HepG2 (cell line): Measurements from ENCODE around the gene RAD21L1. TPM values are rescaled to one million over a fixed set of nuclear protein-coding genes. Genes with fewer than 3 reads are reported as not detected.

ENCODE experiments used
- CEBPG ChIP-seq: IDR thresholded peaks from 2 replicates; pipeline ENCODE4 v1.6.1; 2016
- FUBP1 ChIP-seq: sonication (generic); formaldehyde crosslinking; IDR thresholded peaks from 2 replicates; pipeline ENCODE4 v1.5.1; 2020; ENCODE audit warnings: missing genetic modification reagents, mild to moderate bottlenecking, borderline replicate concordance
- HNRNPLL ChIP-seq: fragments of 200-400 bp; formaldehyde crosslinking; IDR thresholded peaks from 2 replicates; pipeline ENCODE4 v1.6.1; 2017; ENCODE audit warnings: mild to moderate bottlenecking, low read depth, low read length; ENCODE audit not compliant: poor library complexity, severe bottlenecking
- JUN ChIP-seq: sonication (generic); formaldehyde crosslinking; IDR thresholded peaks from 2 replicates; pipeline ENCODE4 v1.4.0; 2020; ENCODE audit warnings: mild to moderate bottlenecking, missing genetic modification reagents
- KDM6A ChIP-seq: IDR thresholded peaks from 2 replicates; pipeline ENCODE4 v1.6.1; 2016; ENCODE audit warnings: low read depth
- MAZ ChIP-seq, 2 experiments: sonication (generic) in 1 of 2; formaldehyde crosslinking in 1 of 2; IDR thresholded peaks; 2 replicates each; pipeline versions ENCODE4 v1.5.0 to v1.6.1; 2012 to 2020; ENCODE audit warnings: low read depth in 2 of 2, mild to moderate bottlenecking in 2 of 2, borderline replicate concordance in 1 of 2, improper control_type of control experiment in 1 of 2, low read length in 1 of 2, missing genetic modification reagents in 1 of 2, moderate library complexity in 1 of 2
- PAWR ChIP-seq: sonication (generic); formaldehyde crosslinking; IDR thresholded peaks from 2 replicates; pipeline ENCODE4 v1.4.0; 2020; ENCODE audit warnings: missing genetic modification reagents, mild to moderate bottlenecking, borderline replicate concordance
- SKIL ChIP-seq: sonication (generic); formaldehyde crosslinking; IDR thresholded peaks from 2 replicates; pipeline ENCODE4 v1.8.0; 2022; ENCODE audit warnings: missing genetic modification reagents, mild to moderate bottlenecking, moderate library complexity, borderline replicate concordance
- SNAPC5 ChIP-seq: sonication (generic); formaldehyde crosslinking; IDR thresholded peaks from 2 replicates; pipeline ENCODE4 v1.8.1; 2023; ENCODE audit warnings: mild to moderate bottlenecking, missing genetic modification reagents, borderline replicate concordance
- TAF1 ChIP-seq: sonication (generic); formaldehyde crosslinking; IDR thresholded peaks from 2 replicates; pipeline ENCODE4 v1.4.0; 2020; ENCODE audit warnings: missing genetic modification reagents
- ZBTB26 ChIP-seq: IDR thresholded peaks from 2 replicates; pipeline ENCODE4 v1.6.1; 2016; ENCODE audit warnings: missing compliant biosample characterization, missing genetic modification reagents, borderline replicate concordance
- ZFX ChIP-seq: sonication (generic); formaldehyde crosslinking; IDR thresholded peaks from 2 replicates; pipeline ENCODE4 v1.4.0; 2020; ENCODE audit warnings: mild to moderate bottlenecking, low read depth, missing genetic modification reagents, moderate library complexity
- ZNF143 ChIP-seq: sonication (generic); formaldehyde crosslinking; IDR thresholded peaks from 2 replicates; pipeline ENCODE4 v1.4.0; 2020; ENCODE audit warnings: missing genetic modification reagents
- ZNF567 ChIP-seq: sonication (generic); formaldehyde crosslinking; IDR thresholded peaks from 2 replicates; pipeline ENCODE4 v1.8.1; 2023; ENCODE audit warnings: mild to moderate bottlenecking, missing genetic modification reagents, borderline replicate concordance
- ZNF569 ChIP-seq: sonication (generic); formaldehyde crosslinking; IDR thresholded peaks from 2 replicates; pipeline ENCODE4 v1.5.0; 2020; ENCODE audit warnings: mild to moderate bottlenecking, missing genetic modification reagents, moderate library complexity, borderline replicate concordance
- ZNF740 ChIP-seq: sonication (generic); formaldehyde crosslinking; IDR thresholded peaks from 2 replicates; pipeline ENCODE4 v1.4.0; 2020; ENCODE audit warnings: missing genetic modification reagents
- ZNF746 ChIP-seq: sonication (generic); formaldehyde crosslinking; IDR thresholded peaks from 2 replicates; pipeline ENCODE4 v1.8.0; 2022; ENCODE audit warnings: mild to moderate bottlenecking, missing genetic modification reagents
- ZNF784 ChIP-seq: sonication (generic); formaldehyde crosslinking; IDR thresholded peaks from 2 replicates; pipeline ENCODE4 v1.5.1; 2020; ENCODE audit warnings: missing genetic modification reagents, mild to moderate bottlenecking, borderline replicate concordance
- ZUFSP ChIP-seq: sonication (generic); formaldehyde crosslinking; IDR thresholded peaks from 2 replicates; pipeline ENCODE4 v1.9.0; 2021; ENCODE audit warnings: missing genetic modification reagents, mild to moderate bottlenecking, borderline replicate concordance
- polyA plus RNA-seq, 8 experiments: library from polyadenylated mRNA; depleted of rRNA in 3 of 8; stranded (reverse) in 7 of 8; unstranded in 1 of 8; fragments of >200 nt; fragmentation: Illumina TruSeq in 4 of 8; extraction: Trizol in 4 of 8; gene quantifications; 2 replicates each; pipeline versions ENCODE4 v1.2.1 to v1.2.3, GENCODE V29; 2011 to 2016; ENCODE audit warnings: low read depth in 4 of 8, missing spikeins in 1 of 8, mixed read lengths in 1 of 8; ENCODE audit not compliant: insufficient read depth in 1 of 8
- total RNA-seq, 5 experiments: library from RNA; depleted of rRNA; stranded (reverse); fragments of >200 nt; fragmentation: Illumina TruSeq; extraction: Trizol; gene quantifications; 2 replicates each; pipeline ENCODE4 v1.2.3, GENCODE V29; 2016; ENCODE audit warnings: low read depth in 1 of 5

Gene RAD21L1
- total and polyA plus RNA-seq, 2 of the 13 experiments (the other 11 are each of a cell fraction or from before 2014, with no cell fraction given): not detected

- TF ChIP-seq ZNF567 (CRISPR knock-in tag) (peak; percentile 39; the same call in 1 of the 2 replicates), HNRNPLL (peak; percentile 54), ZBTB26 (CRISPR knock-in tag) (no peak), PAWR (no peak), ZFX (CRISPR knock-in tag) (0 out of 2 replicates have a peak, but pooled peaks have one; percentile 25), ZUFSP (CRISPR knock-in tag) (no peak), FUBP1 (no peak), SKIL (CRISPR knock-in tag) (no peak), JUN (CRISPR knock-in tag) (no peak), ZNF569 (CRISPR knock-in tag) (0 out of 2 replicates have a peak, but pooled peaks have one; percentile 45), KDM6A (CRISPR knock-in tag) (no peak), TAF1 (CRISPR knock-in tag) (no peak), ZNF746 (CRISPR knock-in tag) (no peak), MAZ (IDR thresholded peaks at IDR 0.05; ENCODE audit: borderline replicate concordance, low read depth, low read length) (peak; percentile 46; the same call in 1 of the 2 replicates), MAZ (CRISPR knock-in tag; IDR thresholded peaks at IDR 0.05; ENCODE audit: low read depth) (0 out of 2 replicates have a peak, but pooled peaks have one; percentile 41), ZNF740 (CRISPR knock-in tag) (no peak), ZNF143 (CRISPR knock-in tag) (no peak), ZNF784 (CRISPR knock-in tag) (no peak), SNAPC5 (CRISPR knock-in tag) (no peak), CEBPG (CRISPR knock-in tag) (no peak)
These were observed 40.5 kb downstream of the RAD21L1 start, which contains the start of gene SNPH (continued) for GRCh38 chr20:1266167-1266973.
